ENCODE results near the gene TTBK1.

TTBK1 gene

GRCh38 chr6:43254138-43254817, 11.0 kb downstream of the TTBK1 start:
- in situ Hi-C loops (cut with MboI; ENCODE audit: low sequenced_read_pairs), result loop anchor here (25.0 kb wide), 1 partner anchor 233 kb away; the partner anchor contains the start of gene TJAP1

GRCh38 chr6:43254846-43255245, 11.6 kb downstream of the TTBK1 start:
- in situ Hi-C loops (cut with MboI; ENCODE audit: low sequenced_read_pairs), result loop anchor here (25.0 kb wide), 1 partner anchor 232 kb away; the partner anchor contains the start of gene TJAP1

GRCh38 chr6:43255408-43256054, 12.2 kb downstream of the TTBK1 start:
- in situ Hi-C loops (cut with MboI; ENCODE audit: low sequenced_read_pairs), result loop anchor here (25.0 kb wide), 1 partner anchor 232 kb away; the partner anchor contains the start of gene TJAP1

GRCh38 chr6:43256670-43257366, 13.5 kb downstream of the TTBK1 start:
- in situ Hi-C loops (cut with MboI; ENCODE audit: low sequenced_read_pairs), result loop anchor here (25.0 kb wide), 1 partner anchor 230 kb away; the partner anchor contains the start of gene TJAP1

GRCh38 chr6:43257367-43258145, 14.3 kb downstream of the TTBK1 start:
- in situ Hi-C loops (cut with MboI; ENCODE audit: low sequenced_read_pairs), result loop anchor here (25.0 kb wide), 1 partner anchor 230 kb away; the partner anchor contains the start of gene TJAP1

- in situ Hi-C loops (cut with MboI; ENCODE audit: low sequenced_read_pairs), result loop anchor here (25.0 kb wide), 1 partner anchor 229 kb away; the partner anchor contains the start of gene TJAP1
Measured at GRCh38 chr6:43258180-43258579, 14.9 kb downstream of the TTBK1 start.

- in situ Hi-C loops (cut with MboI; ENCODE audit: low sequenced_read_pairs), result loop anchor here (25.0 kb wide), 1 partner anchor 228 kb away; the partner anchor contains the start of gene TJAP1
Measured at GRCh38 chr6:43258807-43259686, 15.8 kb downstream of the TTBK1 start.

GRCh38 chr6:43260791-43261190, 17.5 kb downstream of the TTBK1 start:
- in situ Hi-C loops (cut with MboI; ENCODE audit: low sequenced_read_pairs), result loop anchor here (25.0 kb wide), 1 partner anchor 227 kb away; the partner anchor contains the start of gene TJAP1

- in situ Hi-C loops (cut with MboI; ENCODE audit: low sequenced_read_pairs), result loop anchor here (25.0 kb wide), 1 partner anchor 226 kb away; the partner anchor contains the start of gene TJAP1
Measured at GRCh38 chr6:43261198-43261597, 17.9 kb downstream of the TTBK1 start.

GRCh38 chr6:43262000-43262779, 18.9 kb downstream of the TTBK1 start:
- in situ Hi-C loops (cut with MboI; ENCODE audit: low sequenced_read_pairs), result loop anchor here (25.0 kb wide), 1 partner anchor 225 kb away; the partner anchor contains the start of gene TJAP1

GRCh38 chr6:43262780-43263313, 19.6 kb downstream of the TTBK1 start:
- in situ Hi-C loops (cut with MboI; ENCODE audit: low sequenced_read_pairs), result loop anchor here (25.0 kb wide), 1 partner anchor 224 kb away; the partner anchor contains the start of gene TJAP1

- in situ Hi-C loops (cut with MboI; ENCODE audit: low sequenced_read_pairs), result loop anchor here (25.0 kb wide), 1 partner anchor 224 kb away; the partner anchor contains the start of gene TJAP1
Measured at GRCh38 chr6:43263314-43264178, 20.3 kb downstream of the TTBK1 start.

GRCh38 chr6:43264599-43265145, 21.4 kb downstream of the TTBK1 start:
- in situ Hi-C loops (cut with MboI; ENCODE audit: low sequenced_read_pairs), result loop anchor here (25.0 kb wide), 1 partner anchor 223 kb away; the partner anchor contains the start of gene TJAP1

- in situ Hi-C loops (cut with MboI; ENCODE audit: low sequenced_read_pairs), result loop anchor here (25.0 kb wide), 1 partner anchor 222 kb away; the partner anchor contains the start of gene TJAP1
Measured at GRCh38 chr6:43265564-43265963, 22.3 kb downstream of the TTBK1 start.

- in situ Hi-C loops (cut with MboI; ENCODE audit: low sequenced_read_pairs), result loop anchor here (25.0 kb wide), 1 partner anchor 220 kb away; the partner anchor contains the start of gene TJAP1
Measured at GRCh38 chr6:43267619-43268354, 24.5 kb downstream of the TTBK1 start.

- in situ Hi-C loops (cut with MboI; ENCODE audit: low sequenced_read_pairs), result loop anchor here (25.0 kb wide), 1 partner anchor 219 kb away; the partner anchor contains the start of gene TJAP1
Measured at GRCh38 chr6:43268355-43268700, 25.0 kb downstream of the TTBK1 start.

Measured in HL-60/S4 treated with retinoic acid at 250 ng/mL for 4 days and 3 days (cell line).